ENCODE measurements around the gene CEP128.

The CEP128 gene

GRCh38 chr14:80456209-80456608 lies 485.3 kb downstream of the CEP128 start:
- DNase-seq = no peak

- no peak for DNase-seq
Observed at GRCh38 chr14:80455031-80455430, 486.5 kb downstream of the CEP128 start.

- no peak for DNase-seq
Observed at GRCh38 chr14:80448267-80448666, 493.3 kb downstream of the CEP128 start.

GRCh38 chr14:80447392-80447791 lies 494.1 kb downstream of the CEP128 start:
- DNase-seq = no peak

Measured in cortex of kidney (tissue), 1 donor.